H9 (cell line): ENCODE data around the gene RPS6KA6. TPM values are rescaled to one million over a fixed set of nuclear protein-coding genes. Genes with fewer than 3 reads are reported as not detected.

Experiments
- DNase-seq: peaks from one replicate; pipeline ENCODE4 v3.0.0-alpha.2; 2017
- H2AFZ ChIP-seq: one replicate; pipeline ENCODE4 v1.6.1; 2013; ENCODE audit warnings: mild to moderate bottlenecking, low read length, control low read depth, moderate library complexity
- H2AK5ac ChIP-seq: 2 replicates; pipeline ENCODE4 v1.6.1; 2013; ENCODE audit warnings: low read length, control low read depth, mixed read lengths; ENCODE audit not compliant: insufficient read length
- H2BK120ac ChIP-seq: one replicate; pipeline ENCODE4 v1.6.1; 2013; ENCODE audit warnings: low read depth, mild to moderate bottlenecking, low read length, control low read depth, inconsistent platforms; ENCODE audit not compliant: poor library complexity, severe bottlenecking
- H2BK12ac ChIP-seq: 2 replicates; pipeline ENCODE4 v1.6.1; 2013; ENCODE audit warnings: low read length, control low read depth, mixed read lengths, low read depth; ENCODE audit not compliant: insufficient read length
- H2BK15ac ChIP-seq: 2 replicates; pipeline ENCODE4 v1.6.1; 2013; ENCODE audit warnings: low read depth, low read length, control low read depth
- H2BK20ac ChIP-seq: one replicate; pipeline ENCODE4 v1.6.1; 2013; ENCODE audit warnings: low read depth, mild to moderate bottlenecking, low read length, control low read depth, inconsistent platforms; ENCODE audit not compliant: poor library complexity, severe bottlenecking
- H2BK5ac ChIP-seq: 2 replicates; pipeline ENCODE4 v1.6.1; 2013; ENCODE audit warnings: low read length, control low read depth, mixed read lengths; ENCODE audit not compliant: insufficient read length
- H3K14ac ChIP-seq: 2 replicates; pipeline ENCODE4 v1.6.1; 2013; ENCODE audit warnings: low read length, control low read depth; ENCODE audit not compliant: insufficient read depth
- H3K18ac ChIP-seq: 2 replicates; pipeline ENCODE4 v1.6.1; 2013; ENCODE audit warnings: low read depth, mild to moderate bottlenecking, mixed read lengths, low read length, control low read depth; ENCODE audit not compliant: insufficient read length
- H3K23ac ChIP-seq: 2 replicates; pipeline ENCODE4 v1.6.1; 2013; ENCODE audit warnings: low read length, control low read depth, mixed read lengths, low read depth; ENCODE audit not compliant: insufficient read length
- H3K23me2 ChIP-seq: 2 replicates; pipeline ENCODE4 v1.6.1; 2013; ENCODE audit warnings: low read depth, mild to moderate bottlenecking, mixed read lengths, low read length, control low read depth; ENCODE audit not compliant: insufficient read length, poor library complexity, severe bottlenecking
- H3K27ac ChIP-seq: 2 replicates; pipeline ENCODE4 v1.5.1; 2013; ENCODE audit warnings: low read length, control low read depth, mixed read lengths, low read depth; ENCODE audit not compliant: insufficient read length
- H3K27me3 ChIP-seq: 2 replicates; pipeline ENCODE4 v1.6.1; 2013; ENCODE audit warnings: low read length, control low read depth, inconsistent platforms; ENCODE audit not compliant: insufficient read depth
- H3K4ac ChIP-seq: 2 replicates; pipeline ENCODE4 v1.6.1; 2013; ENCODE audit warnings: low read depth, mild to moderate bottlenecking, control low read depth, inconsistent platforms, low read length, moderate library complexity
- H3K4me1 ChIP-seq: 2 replicates; pipeline ENCODE4 v1.6.1; 2013; ENCODE audit warnings: low read length, control low read depth, inconsistent platforms; ENCODE audit not compliant: insufficient read depth
- H3K4me2 ChIP-seq: 2 replicates; pipeline ENCODE4 v1.6.1; 2013; ENCODE audit warnings: low read length, control low read depth, mixed read lengths; ENCODE audit not compliant: insufficient read length, insufficient read depth
- H3K56ac ChIP-seq: 2 replicates; pipeline ENCODE4 v1.6.1; 2013; ENCODE audit warnings: low read depth, mild to moderate bottlenecking, mixed read lengths, low read length, control low read depth; ENCODE audit not compliant: insufficient read length
- H3K79me1 ChIP-seq: 2 replicates; pipeline ENCODE4 v1.6.1; 2013; ENCODE audit warnings: low read depth, mild to moderate bottlenecking, moderate library complexity, low read length, control low read depth, inconsistent platforms; ENCODE audit not compliant: insufficient read depth, poor library complexity, severe bottlenecking
- H3K79me2 ChIP-seq: 2 replicates; pipeline ENCODE4 v1.6.1; 2013; ENCODE audit warnings: low read length, control low read depth, inconsistent platforms; ENCODE audit not compliant: insufficient read depth
- H3K9ac ChIP-seq: 2 replicates; pipeline ENCODE4 v1.6.1; 2013; ENCODE audit warnings: low read length, control low read depth, mixed read lengths; ENCODE audit not compliant: insufficient read length; ENCODE audit errors: extremely low read depth
- H3K9me3 ChIP-seq: one replicate; pipeline ENCODE4 v1.6.1; 2013; ENCODE audit warnings: low read depth, low read length, inconsistent platforms; ENCODE audit not compliant: control insufficient read depth
- H3T11ph ChIP-seq: one replicate; pipeline ENCODE4 v1.6.1; 2013; ENCODE audit warnings: mild to moderate bottlenecking, low read length, control low read depth, inconsistent platforms
- H4K20me1 ChIP-seq: one replicate; pipeline ENCODE4 v1.6.1; 2013; ENCODE audit not compliant: control insufficient read depth, insufficient read length, insufficient read depth
- H4K5ac ChIP-seq: 2 replicates; pipeline ENCODE4 v1.6.1; 2013; ENCODE audit warnings: low read depth, mild to moderate bottlenecking, mixed read lengths, low read length, control low read depth; ENCODE audit not compliant: insufficient read length
- H4K8ac ChIP-seq: replicated peaks from 2 replicates; pipeline ENCODE4 v1.6.1; 2013; ENCODE audit warnings: low read length, control low read depth, mixed read lengths, low read depth; ENCODE audit not compliant: insufficient read length
- H4K91ac ChIP-seq: 2 replicates; pipeline ENCODE4 v1.6.1; 2013; ENCODE audit warnings: low read depth, mild to moderate bottlenecking, moderate library complexity, mixed read lengths, low read length, control low read depth; ENCODE audit not compliant: insufficient read length
- H3K27ac Mint-ChIP-seq, 3 experiments: 2 replicates in 2 of 3; 3 replicates in 1 of 3; pipeline ENCODE4 v1.8.0; 2020 to 2021; ENCODE audit warnings: mixed read lengths in 3 of 3, mild to moderate bottlenecking in 1 of 3, moderate library complexity in 1 of 3
- H3K27me3 Mint-ChIP-seq: 2 replicates; pipeline ENCODE4 v1.8.0; 2021; ENCODE audit warnings: low read depth, mild to moderate bottlenecking, moderate library complexity, mixed read lengths
- H3K36me3 Mint-ChIP-seq, 3 experiments: 2 replicates in 2 of 3; 3 replicates in 1 of 3; pipeline ENCODE4 v1.8.0; 2020 to 2021; ENCODE audit warnings: low read depth in 3 of 3, mixed read lengths in 3 of 3; ENCODE audit not compliant: insufficient read depth in 1 of 3
- H3K4me1 Mint-ChIP-seq, 2 experiments: 2 replicates each; pipeline ENCODE4 v1.8.0; 2020; ENCODE audit warnings: mixed read lengths in 2 of 2
- H3K4me3 Mint-ChIP-seq, 2 experiments: 2 replicates in 1 of 2; 3 replicates in 1 of 2; pipeline ENCODE4 v1.8.0; 2020 to 2021; ENCODE audit warnings: mild to moderate bottlenecking in 2 of 2, mixed read lengths in 2 of 2, moderate library complexity in 1 of 2
- H3K9me3 Mint-ChIP-seq, 2 experiments: 2 replicates in 1 of 2; 3 replicates in 1 of 2; pipeline ENCODE4 v1.8.0; 2020; ENCODE audit warnings: mild to moderate bottlenecking in 2 of 2, mixed read lengths in 2 of 2, moderate library complexity in 1 of 2
- CTCF ChIP-seq: fragments of 200-600 bp; sonication (generic); conservative IDR thresholded peaks from 3 replicates; pipeline ENCODE4 v1.8.0; 2021; ENCODE audit warnings: antibody characterized with exemption, mild to moderate bottlenecking
- WGBS: extraction: QIAGEN DNeasy Blood & Tissue Kit; methylation state at CpG from one replicate; pipeline ENCODE4 v1.1.7; 2013; ENCODE audit warnings: missing lambda C conversion rate, low lambda C conversion rate, mixed read lengths; ENCODE audit not compliant: insufficient read length; ENCODE audit errors: extremely low coverage; 5-methylcytosine and 5-hydroxymethylcytosine counted together
- total RNA-seq: library from RNA; stranded (reverse); gene quantifications from 2 replicates; pipeline ENCODE4 v1.2.1, GENCODE V29; 2021

Gene RPS6KA6
- total RNA-seq, 1 experiment from 2014 or later = 12.1 TPM

- TF ChIP-seq CTCF = no peak
These were observed 12.7 kb downstream of the RPS6KA6 start for GRCh38 chrX:84175274-84175673.

More at GRCh38 chrX:84175274-84175673, 12.7 kb downstream of the RPS6KA6 start:
- H3K4me3 Mint-ChIP-seq = no peak overlapping the region
- H3K27me3 Mint-ChIP-seq = no peaks in the 10 kb centered on the region
- Histone ChIP-seq H3K23me2 (no peaks in the 10 kb centered on the region), H2BK120ac (no peak overlapping the region), H3K79me1 (no peaks in the 10 kb centered on the region), H2BK12ac (no peak overlapping the region), H3K27me3 (no peaks in the 10 kb centered on the region), H3K14ac (no peak overlapping the region), H2BK5ac (no peak overlapping the region), H4K5ac (no peak overlapping the region), H4K91ac (no peak overlapping the region), H4K8ac (no peak overlapping the region), H3K4me2 (no peak overlapping the region), H3K56ac (no peak overlapping the region), H2AFZ (no peak overlapping the region), H2BK20ac (no peak overlapping the region), H4K20me1 (no peaks in the 10 kb centered on the region), H3K18ac (no peak overlapping the region), H3K23ac (no peak overlapping the region), H3K4me1 (no peaks in the 10 kb centered on the region), H2BK15ac (no peak overlapping the region), H3K27ac (no peak overlapping the region), H2AK5ac (no peak overlapping the region), H3K79me2 (no peaks in the 10 kb centered on the region), H3K4ac (no peak overlapping the region), H3T11ph (no peak overlapping the region), H3K9me3 (peaks cover 10% of the 10 kb centered on the region), H3K9ac (no peak overlapping the region)
- no peaks in the 10 kb centered on the region for H3K4me1 Mint-ChIP-seq
- peaks cover 29 to 39% of the 10 kb centered on the region in 2 experiments for H3K9me3 Mint-ChIP-seq
- WGBS = no CpG with 5 or more reads among the region's 3 CpGs
- H3K27ac Mint-ChIP-seq = no peak overlapping the region
- DNase-seq = no peak
- H3K36me3 Mint-ChIP-seq = no peaks in the 10 kb centered on the region; a peak in 1 of 7 replicates
